HepG2 (cell line): ENCODE measurements around the gene CIAO2B. TPM values are rescaled to one million over a fixed set of nuclear protein-coding genes. Genes with fewer than 3 reads are reported as not detected.

Source experiments
- ATF3 ChIP-seq: sonication (generic); formaldehyde crosslinking; IDR thresholded peaks from 2 replicates; pipeline ENCODE4 v1.4.0; 2020; ENCODE audit warnings: missing genetic modification reagents
- ATF4 ChIP-seq, 2 experiments: fragments of 450-650 bp in 1 of 2; sonication (generic) in 1 of 2; formaldehyde crosslinking; IDR thresholded peaks; 2 replicates each; pipeline versions ENCODE4 v1.5.0 to v1.8.0; 2020 to 2022; ENCODE audit warnings: mild to moderate bottlenecking in 1 of 2, missing genetic modification reagents in 1 of 2
- FIP1L1 ChIP-seq: fragments of 200-400 bp; formaldehyde crosslinking; IDR thresholded peaks from 2 replicates; pipeline ENCODE4 v1.6.1; 2018; ENCODE audit warnings: low read depth, mild to moderate bottlenecking, low read length, moderate library complexity, borderline replicate concordance; ENCODE audit not compliant: insufficient read depth
- JUN ChIP-seq: sonication (generic); formaldehyde crosslinking; IDR thresholded peaks from 2 replicates; pipeline ENCODE4 v1.4.0; 2020; ENCODE audit warnings: mild to moderate bottlenecking, missing genetic modification reagents
- SAP130 ChIP-seq: IDR thresholded peaks from 2 replicates; pipeline ENCODE4 v1.6.1; 2016; ENCODE audit warnings: low read depth
- TFAP4 ChIP-seq: sonication (generic); IDR thresholded peaks from 2 replicates; pipeline ENCODE4 v1.6.1; 2016; ENCODE audit warnings: low read depth, borderline replicate concordance
- TFE3 ChIP-seq: IDR thresholded peaks from 2 replicates; pipeline ENCODE4 v1.6.1; 2016
- ZFP36 ChIP-seq: fragments of 150-350 bp; IDR thresholded peaks from 2 replicates; pipeline ENCODE4 v1.6.1; 2018; ENCODE audit warnings: borderline replicate concordance, low read length, low read depth; ENCODE audit not compliant: partially characterized antibody
- ZNF101 ChIP-seq: sonication (generic); formaldehyde crosslinking; IDR thresholded peaks from 2 replicates; pipeline ENCODE4 v1.4.0; 2020; ENCODE audit warnings: mild to moderate bottlenecking, low read depth, missing genetic modification reagents, borderline replicate concordance
- ZNF280D ChIP-seq: sonication (generic); formaldehyde crosslinking; IDR thresholded peaks from 2 replicates; pipeline ENCODE4 v1.5.1; 2020; ENCODE audit warnings: mild to moderate bottlenecking, missing genetic modification reagents
- ZNF407 ChIP-seq: sonication (generic); formaldehyde crosslinking; IDR thresholded peaks from one replicate; pipeline ENCODE4 v1.5.1; 2020; ENCODE audit warnings: mild to moderate bottlenecking, missing genetic modification reagents; ENCODE audit errors: not compliant biosample characterization
- polyA plus RNA-seq, 8 experiments: library from polyadenylated mRNA; depleted of rRNA in 3 of 8; stranded (reverse) in 7 of 8; unstranded in 1 of 8; fragments of >200 nt; fragmentation: Illumina TruSeq in 4 of 8; extraction: Trizol in 4 of 8; gene quantifications; 2 replicates each; pipeline versions ENCODE4 v1.2.1 to v1.2.3, GENCODE V29; 2011 to 2016; ENCODE audit warnings: low read depth in 4 of 8, missing spikeins in 1 of 8, mixed read lengths in 1 of 8; ENCODE audit not compliant: insufficient read depth in 1 of 8
- total RNA-seq, 5 experiments: library from RNA; depleted of rRNA; stranded (reverse); fragments of >200 nt; fragmentation: Illumina TruSeq; extraction: Trizol; gene quantifications; 2 replicates each; pipeline ENCODE4 v1.2.3, GENCODE V29; 2016; ENCODE audit warnings: low read depth in 1 of 5

The CIAO2B gene
- total and polyA plus RNA-seq, 2 of the 13 experiments (the other 11 are each of a cell fraction or from before 2014, with no cell fraction given): 157 to 293 TPM

GRCh38 chr16:66899945-66900710, 34.1 kb downstream of the CIAO2B start (continued):
- TF ChIP-seq ZNF407 (no peak), SAP130 (CRISPR knock-in tag) (peak; percentile 56; the same call in 1 of the 2 replicates), TFAP4 (0 out of 2 replicates have a peak, but pooled peaks have one; percentile 11), ZFP36 (no peak), FIP1L1 (no peak), JUN (CRISPR knock-in tag) (peak; percentile 19; the same call in 1 of the 2 replicates), ATF3 (CRISPR knock-in tag) (peak; percentile 88), ZNF101 (CRISPR knock-in tag) (no peak), TFE3 (peak; percentile 95), ZNF280D (CRISPR knock-in tag) (0 out of 2 replicates have a peak, but pooled peaks have one; percentile 57), ATF4 (CRISPR knock-in tag; IDR thresholded peaks at IDR 0.05) (no peak)
